HepG2 (cell line): ENCODE results near the gene NELL2.

Source experiments
- HOXA7 ChIP-seq: sonication (generic); formaldehyde crosslinking; IDR thresholded peaks from 2 replicates; pipeline ENCODE4 v1.8.1; 2022; ENCODE audit warnings: mild to moderate bottlenecking, missing genetic modification reagents, moderate library complexity
- REST ChIP-seq, 2 experiments: IDR thresholded peaks; 2 replicates each; pipeline ENCODE4 v1.6.1; 2011 to 2012; ENCODE audit warnings: low read length in 2 of 2, borderline replicate concordance in 1 of 2, low read depth in 1 of 2, mild to moderate bottlenecking in 1 of 2, moderate library complexity in 1 of 2
- RFX5 ChIP-seq: IDR thresholded peaks from 2 replicates; pipeline ENCODE4 v1.6.1; 2011; ENCODE audit warnings: low read depth, low read length, improper control_type of control experiment
- ZNF138 ChIP-seq: sonication (generic); formaldehyde crosslinking; IDR thresholded peaks from 2 replicates; pipeline ENCODE4 v1.5.0; 2020; ENCODE audit warnings: mild to moderate bottlenecking, low read depth, missing genetic modification reagents

- TF ChIP-seq REST (IDR thresholded peaks at IDR 0.05; ENCODE audit: borderline replicate concordance in 1 of 2, low read depth in 1 of 2, low read length in 2 of 2) (no peak), HOXA7 (no peak), RFX5 (no peak), ZNF138 (CRISPR knock-in tag) (no peak)
Observed at GRCh38 chr12:44504799-44505198, 371.3 kb downstream of the NELL2 start.
